Measurements from ENCODE around the gene DHX36. TPM values are rescaled to one million over a fixed set of nuclear protein-coding genes. Genes with fewer than 3 reads are reported as not detected.

Gene DHX36
- total RNA-seq, 4 donors from 2014 or later = 36.3 to 115 (median 54.8) TPM

GRCh38 chr3:154290187-154290586, 34.1 kb downstream of the DHX36 start:
- Histone ChIP-seq H3K9me3 (no peaks in the 10 kb centered on the region), H3K27me3 (no peaks in the 10 kb centered on the region), H3K4me1 (peaks cover 0 to 4% (median 0%) of the 10 kb centered on the region in 3 donors), H3K27ac (no peak overlapping the region), H3K36me3 (peaks cover 11 to 85% of the 10 kb centered on the region in 2 donors), H3K4me3 (no peak overlapping the region)
- 98 to 100% methylated on average over 3 to 5 of the region's 5 CpGs for WGBS, 2 donors (ENCODE audit: low coverage in 1 of 2)
- ATAC-seq = no peak
- TF ChIP-seq EP300 (IDR thresholded peaks at IDR 0.05) (no peak), CTCF (IDR thresholded peaks at IDR 0.05) (no peak), POLR2AphosphoS5 (IDR thresholded peaks at IDR 0.05) (no peak), POLR2A (IDR thresholded peaks at IDR 0.05) (no peak)

GRCh38 chr3:154285221-154285620, 39.1 kb downstream of the DHX36 start:
- WGBS, 2 donors (ENCODE audit: low coverage in 1 of 2) = 78 to 83% methylated on average over 2 of the region's 2 CpGs
- Histone ChIP-seq H3K36me3 (peaks cover 11 to 82% of the 10 kb centered on the region in 2 donors), H3K27ac (peak overlapping the region in 1 of 4 donors; percentile 30), H3K9me3 (no peaks in the 10 kb centered on the region), H3K4me3 (no peak overlapping the region), H3K4me1 (peaks cover 0 to 16% (median 4%) of the 10 kb centered on the region in 3 donors), H3K27me3 (no peaks in the 10 kb centered on the region)
- no peak for TF ChIP-seq CTCF (IDR thresholded peaks at IDR 0.05)
- TF ChIP-seq POLR2AphosphoS5 (IDR thresholded peaks at IDR 0.05) = no peak
- no peak for TF ChIP-seq POLR2A (IDR thresholded peaks at IDR 0.05)
- TF ChIP-seq EP300 (IDR thresholded peaks at IDR 0.05) = no peak
- ATAC-seq = no peak

GRCh38 chr3:154280161-154280560, 44.1 kb downstream of the DHX36 start:
- Histone ChIP-seq H3K4me3 (no peak overlapping the region), H3K9me3 (no peaks in the 10 kb centered on the region), H3K36me3 (peaks cover 0 to 86% of the 10 kb centered on the region in 2 donors), H3K27ac (no peak overlapping the region), H3K4me1 (peaks cover 0 to 11% (median 4%) of the 10 kb centered on the region in 3 donors), H3K27me3 (no peaks in the 10 kb centered on the region)
- no peak for ATAC-seq
- TF ChIP-seq CTCF (IDR thresholded peaks at IDR 0.05) = no peak
- no peak for TF ChIP-seq POLR2A (IDR thresholded peaks at IDR 0.05)
- TF ChIP-seq EP300 (IDR thresholded peaks at IDR 0.05) = no peak
- TF ChIP-seq POLR2AphosphoS5 (IDR thresholded peaks at IDR 0.05) = no peak
- WGBS, 2 donors (ENCODE audit: low coverage in 1 of 2) = 88 to 96% methylated on average over 1 of the region's 1 CpG

- Histone ChIP-seq H3K4me1 (peaks cover 0 to 9% (median 0%) of the 10 kb centered on the region in 3 donors), H3K27ac (no peak overlapping the region), H3K36me3 (peaks cover 0 to 77% of the 10 kb centered on the region in 2 donors), H3K27me3 (no peaks in the 10 kb centered on the region), H3K9me3 (no peaks in the 10 kb centered on the region), H3K4me3 (no peak overlapping the region)
- WGBS, 2 donors (ENCODE audit: low coverage in 1 of 2) = 50 to 52% methylated on average over 2 of the region's 2 CpGs
- ATAC-seq = no peak
- no peak for TF ChIP-seq POLR2A (IDR thresholded peaks at IDR 0.05)
- TF ChIP-seq POLR2AphosphoS5 (IDR thresholded peaks at IDR 0.05) = no peak
- TF ChIP-seq CTCF (IDR thresholded peaks at IDR 0.05) = no peak
- TF ChIP-seq EP300 (IDR thresholded peaks at IDR 0.05) = no peak
Measured at GRCh38 chr3:154275965-154276364, 48.3 kb downstream of the DHX36 start.

GRCh38 chr3:154275292-154275691, 49.0 kb downstream of the DHX36 start:
- Histone ChIP-seq H3K27me3 (no peaks in the 10 kb centered on the region), H3K9me3 (no peaks in the 10 kb centered on the region), H3K4me1 (peaks cover 0 to 9% (median 0%) of the 10 kb centered on the region in 3 donors), H3K36me3 (peaks cover 0 to 72% of the 10 kb centered on the region in 2 donors), H3K4me3 (no peak overlapping the region), H3K27ac (no peak overlapping the region)
- WGBS, 2 donors (ENCODE audit: low coverage in 1 of 2) = 59 to 84% methylated on average over 2 of the region's 2 CpGs
- ATAC-seq = no peak
- TF ChIP-seq EP300 (IDR thresholded peaks at IDR 0.05) = no peak
- TF ChIP-seq POLR2AphosphoS5 (IDR thresholded peaks at IDR 0.05) = no peak
- no peak for TF ChIP-seq POLR2A (IDR thresholded peaks at IDR 0.05)
- no peak for TF ChIP-seq CTCF (IDR thresholded peaks at IDR 0.05)
